ENCODE data around the gene RRAGC. TPM values are rescaled to one million over a fixed set of nuclear protein-coding genes. Genes with fewer than 3 reads are reported as not detected.
"Not testable (repeated sequence)": the region's sequence is repeated elsewhere in the genome, so short reads cannot be mapped to it uniquely, and the experiment has no call there.

The RRAGC gene
- total and polyA plus RNA-seq, 10 donors = 9.4 to 28.1 (median 19.6) TPM

GRCh38 chr1:38814984-38815464 lies 44.5 kb downstream of the RRAGC start:
- Histone ChIP-seq H3K36me3 (no peaks in the 10 kb centered on the region), H3K27me3 (replicated peaks in 1 of 7) (peaks cover 4 to 97% (median 47%) of the 10 kb centered on the region in 7 donors), H3K4me3 (no peak overlapping the region), H3K4me1 (peaks cover 13 to 40% (median 26%) of the 10 kb centered on the region in 6 donors), H3K27ac (no peak overlapping the region), H3K9me3 (peaks cover 0 to 8% (median 0%) of the 10 kb centered on the region in 8 donors)
- no peak for DNase-seq
- no peak for TF ChIP-seq POLR2A (IDR thresholded peaks at IDR 0.05)
- TF ChIP-seq POLR2AphosphoS5 (IDR thresholded peaks at IDR 0.05) = no peak
- no peak for TF ChIP-seq CTCF (IDR thresholded peaks at IDR 0.05 in 8 of 11, conservative IDR thresholded peaks at IDR 0.05 in 3 of 11)
- WGBS, 5 donors = 71 to 78% (median 76%) methylated on average over 1 of the region's 1 CpG
- intact Hi-C loops (cut with DNase I; ENCODE audit: low total_unique reads) = loop anchor here (10.0 kb wide), 2 partner anchors 210 to 790 kb away; no protein-coding TSS in a partner anchor

GRCh38 chr1:38814444-38814983 lies 45.1 kb downstream of the RRAGC start:
- WGBS, 5 donors = 66 to 69% (median 67%) methylated on average over 7 of the region's 7 CpGs
- Histone ChIP-seq H3K36me3 (no peaks in the 10 kb centered on the region), H3K27me3 (replicated peaks in 1 of 7) (peaks cover 4 to 97% (median 47%) of the 10 kb centered on the region in 7 donors), H3K9me3 (peaks cover 0 to 8% (median 0%) of the 10 kb centered on the region in 8 donors), H3K27ac (no peak overlapping the region), H3K4me1 (peaks cover 13 to 40% (median 26%) of the 10 kb centered on the region in 6 donors), H3K4me3 (no peak overlapping the region)
- intact Hi-C loops (cut with DNase I; ENCODE audit: low total_unique reads) = loop anchor here (10.0 kb wide), 2 partner anchors 210 to 790 kb away; no protein-coding TSS in a partner anchor
- TF ChIP-seq POLR2A (IDR thresholded peaks at IDR 0.05) = no peak
- TF ChIP-seq POLR2AphosphoS5 (IDR thresholded peaks at IDR 0.05) = no peak
- no peak for TF ChIP-seq CTCF (IDR thresholded peaks at IDR 0.05 in 8 of 11, conservative IDR thresholded peaks at IDR 0.05 in 3 of 11)
- no peak for DNase-seq

GRCh38 chr1:38812981-38813380 lies 46.6 kb downstream of the RRAGC start:
- H3K27ac ChIP-seq = no peak overlapping the region
- no peak for TF ChIP-seq CTCF (IDR thresholded peaks at IDR 0.05 in 8 of 11, conservative IDR thresholded peaks at IDR 0.05 in 3 of 11)
- TF ChIP-seq POLR2A (IDR thresholded peaks at IDR 0.05) = no peak
- no peak for TF ChIP-seq POLR2AphosphoS5 (IDR thresholded peaks at IDR 0.05)
- no peaks in the 10 kb centered on the region for H3K36me3 ChIP-seq
- WGBS, 5 donors = 57 to 71% (median 65%) methylated on average over 5 of the region's 5 CpGs
- no peak for DNase-seq
- no peak overlapping the region for H3K4me3 ChIP-seq
- peaks cover 5 to 28% (median 15%) of the 10 kb centered on the region in 6 donors for H3K4me1 ChIP-seq
- intact Hi-C loops (cut with DNase I; ENCODE audit: low total_unique reads) = loop anchor here (10.0 kb wide), 2 partner anchors 208 to 788 kb away; no protein-coding TSS in a partner anchor
- H3K9me3 ChIP-seq = peaks cover 0 to 8% (median 0%) of the 10 kb centered on the region in 8 donors
- H3K27me3 ChIP-seq (replicated peaks in 1 of 7) = peaks cover 3 to 85% (median 32%) of the 10 kb centered on the region in 7 donors

DNA sequence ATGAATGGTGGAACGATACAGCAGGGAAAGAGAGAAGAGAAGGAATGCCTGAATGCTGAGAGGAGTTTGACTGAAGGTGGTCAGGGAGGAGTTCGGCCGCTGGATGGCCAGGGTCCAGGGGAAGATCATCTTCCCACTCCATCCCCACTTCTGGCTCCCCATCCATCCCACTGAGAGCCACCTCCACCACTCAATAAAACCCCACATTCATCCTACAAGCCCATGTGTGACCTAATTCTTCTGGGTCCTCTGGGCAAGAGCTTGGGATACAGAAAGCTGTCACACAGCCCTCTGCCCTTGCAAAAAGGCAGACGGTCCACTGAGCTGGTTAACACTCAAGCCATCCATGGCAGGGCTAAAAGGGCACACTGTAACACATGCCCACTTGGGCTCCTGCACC lies 48.1 kb downstream of the RRAGC start:
- H3K27ac ChIP-seq = not testable (repeated sequence)
- WGBS, 5 donors = 69 to 94% (median 82%) methylated on average over 4 of the region's 4 CpGs

More for the DNA sequence above, 48.1 kb downstream of the RRAGC start:
- H3K36me3 ChIP-seq, H3K9me3 ChIP-seq, DNase-seq, H3K4me3 ChIP-seq: not testable (repeated sequence)
- Histone ChIP-seq H3K27me3 (replicated peaks in 1 of 7) (peaks cover 0 to 85% (median 22%) of the 10 kb centered on the region in 7 donors), H3K4me1 (peaks cover 2 to 13% (median 8%) of the 10 kb centered on the region in 6 donors)
- intact Hi-C loops (cut with DNase I; ENCODE audit: low total_unique reads) = loop anchor here (10.0 kb wide), 2 partner anchors 207 to 787 kb away; no protein-coding TSS in a partner anchor
